H54 (cell line): ENCODE data around the gene LRCH1.

Experiments used
- DNase-seq: peaks from one replicate; pipeline ENCODE4 v3.0.0; 2011; ENCODE audit warnings: low spot score, mixed read lengths; ENCODE audit not compliant: insufficient read length
- FAIRE-seq: peaks from 3 replicates; lab custom pipeline; 2011; peaks lifted over from hg19 to GRCh38; lab: Jason Lieb, UNC
- POLR2A ChIP-seq: IDR thresholded peaks from 2 replicates; pipeline ENCODE4 v1.6.1; 2011; ENCODE audit warnings: low read depth, mild to moderate bottlenecking, low read length

The LRCH1 gene

GRCh38 chr13:46598140-46598819, 45.3 kb downstream of the LRCH1 start:
- DNase-seq (no peak), FAIRE-seq (no peak)
- no peak for TF ChIP-seq POLR2A

- no peak for TF ChIP-seq POLR2A
- DNase-seq: no peak
- no peak for FAIRE-seq
Measured at GRCh38 chr13:46598820-46599180, 45.8 kb downstream of the LRCH1 start.

GRCh38 chr13:46600943-46601311, 48.0 kb downstream of the LRCH1 start:
- TF ChIP-seq POLR2A: no peak
- no peak for FAIRE-seq
- DNase-seq: no peak

GRCh38 chr13:46602531-46602930, 49.6 kb downstream of the LRCH1 start:
- DNase-seq (no peak), FAIRE-seq (no peak)
- no peak for TF ChIP-seq POLR2A

- TF ChIP-seq POLR2A: no peak
- FAIRE-seq (no peak), DNase-seq (no peak)
Measured at GRCh38 chr13:46603165-46603603, 50.2 kb downstream of the LRCH1 start.

GRCh38 chr13:46604226-46604990, 51.4 kb downstream of the LRCH1 start:
- DNase-seq (no peak), FAIRE-seq (no peak)
- TF ChIP-seq POLR2A: no peak

GRCh38 chr13:46605076-46605824, 52.3 kb downstream of the LRCH1 start:
- DNase-seq (no peak), FAIRE-seq (no peak)
- no peak for TF ChIP-seq POLR2A

- DNase-seq (no peak), FAIRE-seq (no peak)
- TF ChIP-seq POLR2A: no peak
Measured at GRCh38 chr13:46605825-46606554, 53.0 kb downstream of the LRCH1 start.

GRCh38 chr13:46606970-46607369, 54.0 kb downstream of the LRCH1 start:
- DNase-seq: no peak
- TF ChIP-seq POLR2A: no peak
- FAIRE-seq: no peak

- FAIRE-seq (no peak), DNase-seq (no peak)
- no peak for TF ChIP-seq POLR2A
Measured at GRCh38 chr13:46607768-46608564, 55.0 kb downstream of the LRCH1 start.

GRCh38 chr13:46609052-46609451, 56.1 kb downstream of the LRCH1 start:
- DNase-seq: no peak
- TF ChIP-seq POLR2A: no peak
- no peak for FAIRE-seq

- no peak for TF ChIP-seq POLR2A
- DNase-seq (no peak), FAIRE-seq (no peak)
Measured at GRCh38 chr13:46609726-46610125, 56.8 kb downstream of the LRCH1 start.

- no peak for TF ChIP-seq POLR2A
- no peak for DNase-seq
- FAIRE-seq: no peak
Measured at GRCh38 chr13:46612267-46612666, 59.3 kb downstream of the LRCH1 start.
